Common myeloid progenitor, CD34-positive (primary cell): ENCODE measurements around the gene PRKCSH.

Source experiments
- CTCF ChIA-PET: fragments of 350-600 bp; sonication (Branson Sonifier 250); formaldehyde crosslinking; loops from one replicate; lab custom pipeline; 2021; ENCODE audit warnings: antibody characterized with exemption; lab: Charles Lee
- POLR2A ChIA-PET: fragments of 350-600 bp; sonication (Branson Sonifier 250); formaldehyde crosslinking; loops from one replicate; lab custom pipeline; 2021; ENCODE audit warnings: antibody characterized with exemption; lab: Charles Lee
- DNase-seq, 3 donors: peaks; one replicate each; pipeline versions ENCODE4 v3.0.0 to v3.0.0-alpha.2; 2013
- H3K27ac ChIP-seq, 2 experiments: 1 replicate in 1 of 2; 2 replicates in 1 of 2; pipeline ENCODE4 v1.7.0; 2013; ENCODE audit warnings: inconsistent platforms in 2 of 2, low read length in 2 of 2, mild to moderate bottlenecking in 2 of 2, low read depth in 1 of 2, moderate library complexity in 1 of 2; ENCODE audit not compliant: severe bottlenecking in 2 of 2, insufficient read depth in 1 of 2, poor library complexity in 1 of 2
- H3K27me3 ChIP-seq, 5 experiments: replicated peaks in 2 of 5; 1 replicate in 3 of 5; 2 replicates in 2 of 5; pipeline versions ENCODE4 v1.6.1 to v1.7.0; 2013; ENCODE audit warnings: low read length in 4 of 5, mild to moderate bottlenecking in 2 of 5, moderate library complexity in 2 of 5, inconsistent platforms in 1 of 5; ENCODE audit not compliant: insufficient read depth in 5 of 5, control insufficient read depth in 4 of 5
- H3K36me3 ChIP-seq, 4 experiments: 1 replicate in 2 of 4; 2 replicates in 2 of 4; pipeline versions ENCODE4 v1.6.1 to v1.7.0; 2013; ENCODE audit warnings: low read length in 3 of 4, control low read depth in 1 of 4, mild to moderate bottlenecking in 1 of 4; ENCODE audit not compliant: control insufficient read depth in 4 of 4, insufficient read depth in 4 of 4
- H3K4me1 ChIP-seq, 4 experiments: 1 replicate in 3 of 4; 2 replicates in 1 of 4; pipeline versions ENCODE4 v1.6.1 to v1.7.1; 2013; ENCODE audit warnings: low read length in 3 of 4, mild to moderate bottlenecking in 3 of 4, control low read depth in 1 of 4, inconsistent platforms in 1 of 4, moderate library complexity in 1 of 4; ENCODE audit not compliant: control insufficient read depth in 4 of 4, insufficient read depth in 4 of 4; ENCODE audit errors: control extremely low read depth in 1 of 4
- H3K4me3 ChIP-seq, 7 experiments: 1 replicate in 4 of 7; 2 replicates in 3 of 7; pipeline versions ENCODE4 v1.5.1 to v1.7.0; 2013; ENCODE audit warnings: mild to moderate bottlenecking in 7 of 7, low read length in 6 of 7, moderate library complexity in 6 of 7, inconsistent platforms in 2 of 7, low read depth in 2 of 7, control low read depth in 1 of 7; ENCODE audit not compliant: insufficient read depth in 4 of 7, control insufficient read depth in 1 of 7; ENCODE audit errors: extremely low read depth in 1 of 7
- H3K9me3 ChIP-seq, 5 experiments: 1 replicate in 4 of 5; 2 replicates in 1 of 5; pipeline versions ENCODE4 v1.6.1 to v1.7.1; 2013; ENCODE audit warnings: low read length in 4 of 5, mild to moderate bottlenecking in 2 of 5, inconsistent platforms in 1 of 5, low read depth in 1 of 5, moderate library complexity in 1 of 5; ENCODE audit not compliant: control insufficient read depth in 4 of 5, insufficient read depth in 2 of 5; ENCODE audit errors: control extremely low read depth in 1 of 5
- WGBS: methylation state at CpG from one replicate; pipeline ENCODE4 v1.1.5; 2013; ENCODE audit not compliant: insufficient coverage; 5-methylcytosine and 5-hydroxymethylcytosine counted together

The PRKCSH gene

DNA sequence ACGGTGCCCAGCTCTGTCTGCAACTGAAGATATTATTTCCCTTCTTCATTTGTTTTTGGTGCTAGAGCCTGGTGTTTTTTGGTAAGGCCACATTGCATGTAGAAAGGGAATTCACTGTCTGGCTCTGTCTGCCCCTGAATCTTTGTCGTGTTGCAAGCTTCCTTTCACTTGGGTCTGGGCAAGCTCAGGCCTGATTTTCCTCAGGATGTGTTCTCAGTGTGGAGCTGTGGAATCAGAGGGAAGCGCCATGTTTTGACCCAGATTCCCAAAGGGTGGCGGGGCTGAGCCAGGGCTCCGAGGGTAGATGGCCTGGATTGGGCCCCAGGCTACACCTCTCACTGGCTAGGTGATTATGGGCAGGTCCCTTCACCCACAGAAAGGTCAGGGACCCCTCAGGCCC, 8.6 kb downstream of the PRKCSH start:
- ChIA-PET CTCF (interaction anchor here (1.4 to 2.8 kb wide), 5 partner anchors 9 to 155 kb away, joined by 4 to 11 read pairs (median 6); no protein-coding TSS in a partner anchor), POLR2A (no interaction called here)
- no peak for DNase-seq
- no peaks in the 10 kb centered on the region for H3K9me3 ChIP-seq
- no peak overlapping the region for H3K4me3 ChIP-seq
- no peaks in the 10 kb centered on the region for H3K4me1 ChIP-seq
- WGBS: 95% methylated on average over 3 of the region's 5 CpGs
- H3K36me3 ChIP-seq: peaks cover 0 to 86% (median 62%) of the 10 kb centered on the region in 4 experiments
- no peaks in the 10 kb centered on the region for H3K27me3 ChIP-seq
- H3K27ac ChIP-seq: no peak overlapping the region

- POLR2A ChIA-PET: no interaction called here
- WGBS: 96% methylated on average over 13 of the region's 13 CpGs
- CTCF ChIA-PET: interaction anchor here (0.8 to 2.8 kb wide), 8 partner anchors 17 to 155 kb away, joined by 3 to 10 read pairs (median 4); partner anchors contain the start of genes SWSAP1 and TSPAN16
- Histone ChIP-seq H3K9me3 (no peaks in the 10 kb centered on the region), H3K36me3 (peaks cover 4 to 85% (median 60%) of the 10 kb centered on the region in 4 experiments), H3K27ac (no peak overlapping the region), H3K4me1 (no peaks in the 10 kb centered on the region), H3K4me3 (no peak overlapping the region), H3K27me3 (no peaks in the 10 kb centered on the region)
- DNase-seq: no peak
Observed at GRCh38 chr19:11445141-11445540, 9.7 kb downstream of the PRKCSH start.

DNA sequence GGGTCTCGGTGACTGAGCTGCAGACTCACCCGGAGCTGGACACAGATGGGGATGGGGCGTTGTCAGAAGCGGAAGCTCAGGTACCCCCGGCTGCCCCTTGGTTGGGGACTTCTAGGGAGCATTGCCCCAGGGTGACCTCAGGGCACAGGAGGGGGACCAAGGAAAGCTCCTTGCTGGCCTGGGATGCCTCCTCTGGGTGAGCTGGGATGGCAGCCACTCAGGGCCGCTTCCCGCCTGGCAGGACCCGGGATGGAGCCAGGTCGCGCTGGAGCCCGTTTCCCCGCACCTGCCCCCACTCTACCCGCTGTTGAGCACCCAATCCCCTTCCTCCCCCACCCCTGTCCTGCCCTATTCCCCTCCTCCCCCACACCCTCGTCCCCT, 10.8 kb downstream of the PRKCSH start:
- Histone ChIP-seq H3K36me3 (peaks cover 4 to 80% (median 55%) of the 10 kb centered on the region in 4 experiments), H3K9me3 (no peaks in the 10 kb centered on the region), H3K4me1 (no peaks in the 10 kb centered on the region), H3K27ac (no peak overlapping the region), H3K4me3 (no peak overlapping the region), H3K27me3 (no peaks in the 10 kb centered on the region)
- no peak for DNase-seq
- 92% methylated on average over 13 of the region's 14 CpGs for WGBS
- ChIA-PET POLR2A (no interaction called here), CTCF (interaction anchor here (1.0 to 2.8 kb wide), 10 partner anchors 9 to 160 kb away, joined by 3 to 10 read pairs (median 4); partner anchors contain the start of genes SWSAP1 and TSPAN16)

- Histone ChIP-seq H3K36me3 (peaks cover 4 to 75% (median 50%) of the 10 kb centered on the region in 4 experiments), H3K27me3 (no peaks in the 10 kb centered on the region), H3K4me3 (no peak overlapping the region), H3K9me3 (no peaks in the 10 kb centered on the region), H3K27ac (no peak overlapping the region), H3K4me1 (no peaks in the 10 kb centered on the region)
- WGBS: 100% methylated on average over 3 of the region's 23 CpGs
- CTCF ChIA-PET: interaction anchor here (0.9 to 1.5 kb wide), 9 partner anchors 10 to 190 kb away, joined by 3 to 5 read pairs (median 4); partner anchors contain the start of gene SWSAP1
- POLR2A ChIA-PET: no interaction called here
- DNase-seq: peak in 2 of 3 donors; percentile 35 to 45
Observed at GRCh38 chr19:11446652-11447301, 11.3 kb downstream of the PRKCSH start.

DNA sequence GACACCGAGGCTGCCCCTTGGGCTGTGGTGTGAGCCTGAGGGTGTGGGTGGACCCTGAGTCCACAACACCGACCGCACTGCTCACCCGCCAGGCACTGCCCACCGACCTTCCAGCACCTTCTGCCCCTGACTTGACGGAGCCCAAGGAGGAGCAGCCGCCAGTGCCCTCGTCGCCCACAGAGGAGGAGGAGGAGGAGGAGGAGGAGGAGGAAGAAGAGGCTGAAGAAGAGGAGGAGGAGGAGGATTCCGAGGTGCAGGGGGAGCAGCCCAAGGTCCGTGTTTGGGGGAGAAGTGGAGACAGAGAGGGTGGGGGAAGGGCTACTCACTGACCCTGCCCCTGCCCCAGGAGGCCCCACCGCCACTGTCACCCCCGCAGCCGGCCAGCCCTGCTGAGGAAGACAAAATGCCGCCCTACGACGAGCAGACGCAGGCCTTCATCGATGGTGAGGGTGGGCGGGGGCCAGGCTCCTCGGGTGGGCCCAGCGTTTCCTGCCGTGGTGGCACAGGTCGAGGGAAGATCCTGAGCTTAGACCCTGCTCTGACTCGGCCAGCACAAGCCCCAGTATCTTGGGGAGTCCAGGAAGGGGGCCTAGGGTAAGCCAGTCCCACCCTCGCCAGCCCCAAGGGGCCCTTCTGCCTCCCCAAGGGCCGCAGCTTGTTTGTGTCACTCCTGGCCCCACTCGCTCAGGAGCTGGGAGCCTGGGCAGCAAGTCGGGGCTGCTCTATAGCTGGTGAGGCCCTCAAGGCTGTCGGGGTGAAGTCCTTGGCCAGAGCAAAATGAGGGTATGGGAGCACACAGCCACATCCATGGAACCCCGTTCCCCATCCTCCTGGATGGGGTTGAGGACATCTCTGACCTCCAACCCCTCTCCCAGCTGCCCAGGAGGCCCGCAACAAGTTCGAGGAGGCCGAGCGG, 12.2 kb downstream of the PRKCSH start:
- POLR2A ChIA-PET: no interaction called here
- WGBS: 95% methylated on average over 21 of the region's 35 CpGs
- CTCF ChIA-PET: interaction anchor here (0.9 to 2.5 kb wide), 8 partner anchors 10 to 191 kb away, joined by 3 to 12 read pairs (median 4); partner anchors contain the start of gene EPOR
- peaks cover 4 to 68% (median 42%) of the 10 kb centered on the region in 4 experiments for H3K36me3 ChIP-seq
- H3K9me3 ChIP-seq: no peaks in the 10 kb centered on the region
- DNase-seq: no peak
- no peak overlapping the region for H3K4me3 ChIP-seq
- H3K4me1 ChIP-seq: no peaks in the 10 kb centered on the region
- no peak overlapping the region for H3K27ac ChIP-seq
- no peaks in the 10 kb centered on the region for H3K27me3 ChIP-seq

DNA sequence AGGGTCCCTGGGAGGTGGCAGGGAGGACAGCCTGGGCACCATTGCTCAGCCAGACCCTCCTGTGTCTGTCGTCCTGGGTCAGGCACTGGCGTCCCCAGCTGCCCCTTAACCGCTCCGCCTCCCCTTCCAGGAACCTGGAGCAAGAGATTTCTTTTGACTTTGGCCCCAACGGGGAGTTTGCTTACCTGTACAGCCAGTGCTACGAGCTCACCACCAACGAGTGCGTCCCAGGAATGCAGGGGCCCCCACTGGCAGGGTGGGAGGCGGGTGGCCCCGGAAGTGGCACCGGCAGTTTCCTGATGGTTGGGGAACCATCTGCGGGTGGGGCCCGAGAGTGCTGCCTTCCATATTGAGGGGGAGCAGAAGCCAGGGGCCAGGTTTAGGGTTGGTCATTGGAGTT, 13.0 kb downstream of the PRKCSH start:
- CTCF ChIA-PET: interaction anchor here (1.1 to 2.5 kb wide), 4 partner anchors 21 to 68 kb away, joined by 3 to 12 read pairs (median 5); partner anchors contain the start of gene EPOR
- H3K9me3 ChIP-seq: no peaks in the 10 kb centered on the region
- peaks cover 0 to 1% (median under 1%) of the 10 kb centered on the region in 4 experiments for H3K4me1 ChIP-seq
- no peak overlapping the region for H3K27ac ChIP-seq
- H3K36me3 ChIP-seq: peaks cover 4 to 63% (median 39%) of the 10 kb centered on the region in 4 experiments
- POLR2A ChIA-PET: no interaction called here
- no peak overlapping the region for H3K4me3 ChIP-seq
- WGBS: 89% methylated on average over 11 of the region's 13 CpGs
- no peak for DNase-seq
- H3K27me3 ChIP-seq: no peaks in the 10 kb centered on the region
